Stomach (tissue), 9 donors: Measurements from ENCODE around the gene CDKL1. TPM values are rescaled to one million over a fixed set of nuclear protein-coding genes. Genes with fewer than 3 reads are reported as not detected.
A peak's percentile ranks its signal among the peaks of the same experiment; 100 is the strongest.
"Not testable (repeated sequence)": the region's sequence is repeated elsewhere in the genome, so short reads cannot be mapped to it uniquely, and the experiment has no call there.

Experiments
- DNase-seq, 2 donors: peaks; one replicate each; pipeline versions ENCODE4 v3.0.0 to v3.0.0-alpha.2; 2013 to 2019
- H3K27ac ChIP-seq, 5 donors: fragments of 200-600 bp in 4 of 5; sonication (generic) in 4 of 5; one replicate each; pipeline ENCODE4 v1.5.1; 2013 to 2019; ENCODE audit warnings: mild to moderate bottlenecking in 1 of 5, moderate library complexity in 1 of 5
- H3K27me3 ChIP-seq, 3 donors: fragments of 200-600 bp; sonication (generic); one replicate each; pipeline ENCODE4 v1.5.1; 2017 to 2019; ENCODE audit warnings: mixed run types in 1 of 3
- H3K36me3 ChIP-seq, 4 donors: fragments of 200-600 bp; sonication (generic); 1 replicate in 3 of 4; 2 replicates in 1 of 4; pipeline ENCODE4 v1.5.1; 2016 to 2019
- H3K4me1 ChIP-seq, 4 donors: fragments of 200-600 bp; sonication (generic); one replicate each; pipeline ENCODE4 v1.5.1; 2016 to 2019
- H3K4me3 ChIP-seq, 4 donors: fragments of 200-600 bp; sonication (generic) in 3 of 4; one replicate each; pipeline ENCODE4 v1.5.1; 2016 to 2019; ENCODE audit warnings: mild to moderate bottlenecking in 1 of 4
- H3K9me3 ChIP-seq, 4 donors: fragments of 200-600 bp; sonication (generic); one replicate each; pipeline ENCODE4 v1.5.1; 2016 to 2019
- EP300 ChIP-seq: sonication (generic); formaldehyde crosslinking; IDR thresholded peaks from one replicate; pipeline ENCODE4 v1.6.1; 2017; ENCODE audit warnings: antibody characterized with exemption
- POLR2A ChIP-seq, 4 donors: fragments of 450-650 bp; IDR thresholded peaks; one replicate each; pipeline ENCODE4 v1.6.1; 2016; ENCODE audit warnings: antibody characterized with exemption in 4 of 4, control low read depth in 2 of 4, mild to moderate bottlenecking in 1 of 4, moderate library complexity in 1 of 4
- POLR2AphosphoS5 ChIP-seq, 3 donors: sonication (generic); formaldehyde crosslinking; IDR thresholded peaks; one replicate each; pipeline ENCODE4 v1.6.1; 2016; ENCODE audit warnings: antibody characterized with exemption in 3 of 3
- WGBS, 5 donors: extraction: QIAGEN DNeasy Blood & Tissue Kit in 3 of 5; methylation state at CpG; one replicate each; pipeline versions ENCODE4 v1.1.5 to v1.1.7; 2013 to 2018; 5-methylcytosine and 5-hydroxymethylcytosine counted together
- intact Hi-C: fragments of 100-400 bp; cut with DNase I; formaldehyde crosslinking; loops from one replicate; pipeline ENCODE4 v1.15.1; 2023; ENCODE audit warnings: low total_unique reads
- polyA plus RNA-seq, 3 donors: library from polyadenylated mRNA; stranded (reverse); fragments of 200-250 nt; gene quantifications; one replicate each; pipeline ENCODE4 v1.2.3, GENCODE V29; 2013
- total RNA-seq, 5 donors: library from RNA; depleted of rRNA; stranded (reverse); fragments of >200 nt; gene quantifications; one replicate each; pipeline versions ENCODE4 v1.1.0 to v1.2.3, GENCODE V29; 2014 to 2016
- TF ChIP-seq, protein P1 (sequence below), 7 experiments: fragments of 450-650 bp in 4 of 7; fragments of 200-600 bp in 3 of 7; sonication (generic) in 3 of 7; IDR thresholded peaks; one replicate each; pipeline ENCODE4 v1.5.1; 2016 to 2019; ENCODE audit warnings: antibody characterized with exemption in 7 of 7, control low read depth in 2 of 7, mild to moderate bottlenecking in 1 of 7
- donor health status: healthy with polysubstance abuse.
- donor health status: Bipolar disorder and iron deficiency.
- donor health status: healthy.

CDKL1 gene
- total and polyA plus RNA-seq, 8 donors: 0.61 to 174 (median 1.4) TPM; not detected in 1

GRCh38 chr14:50319293-50319692 lies 77.4 kb downstream of the CDKL1 start:
- 75 to 86% (median 85%) methylated on average over 1 of the region's 1 CpG for WGBS, 5 donors
- intact Hi-C loops: no loop called here
- Histone ChIP-seq H3K4me1 (peaks cover 0 to 30% (median 20%) of the 10 kb centered on the region in 4 donors), H3K36me3 (peaks cover 6 to 16% (median 10%) of the 10 kb centered on the region in 4 donors), H3K27me3 (no peaks in the 10 kb centered on the region), H3K27ac (no peak overlapping the region), H3K4me3 (no peak overlapping the region), H3K9me3 (no peaks in the 10 kb centered on the region)
- DNase-seq: no peak
- no peak for TF ChIP-seq POLR2AphosphoS5 (IDR thresholded peaks at IDR 0.05)
- TF ChIP-seq, protein P1, sequence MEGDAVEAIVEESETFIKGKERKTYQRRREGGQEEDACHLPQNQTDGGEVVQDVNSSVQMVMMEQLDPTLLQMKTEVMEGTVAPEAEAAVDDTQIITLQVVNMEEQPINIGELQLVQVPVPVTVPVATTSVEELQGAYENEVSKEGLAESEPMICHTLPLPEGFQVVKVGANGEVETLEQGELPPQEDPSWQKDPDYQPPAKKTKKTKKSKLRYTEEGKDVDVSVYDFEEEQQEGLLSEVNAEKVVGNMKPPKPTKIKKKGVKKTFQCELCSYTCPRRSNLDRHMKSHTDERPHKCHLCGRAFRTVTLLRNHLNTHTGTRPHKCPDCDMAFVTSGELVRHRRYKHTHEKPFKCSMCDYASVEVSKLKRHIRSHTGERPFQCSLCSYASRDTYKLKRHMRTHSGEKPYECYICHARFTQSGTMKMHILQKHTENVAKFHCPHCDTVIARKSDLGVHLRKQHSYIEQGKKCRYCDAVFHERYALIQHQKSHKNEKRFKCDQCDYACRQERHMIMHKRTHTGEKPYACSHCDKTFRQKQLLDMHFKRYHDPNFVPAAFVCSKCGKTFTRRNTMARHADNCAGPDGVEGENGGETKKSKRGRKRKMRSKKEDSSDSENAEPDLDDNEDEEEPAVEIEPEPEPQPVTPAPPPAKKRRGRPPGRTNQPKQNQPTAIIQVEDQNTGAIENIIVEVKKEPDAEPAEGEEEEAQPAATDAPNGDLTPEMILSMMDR (IDR thresholded peaks at IDR 0.05): no peak
- TF ChIP-seq POLR2A (IDR thresholded peaks at IDR 0.05): no peak
- no peak for TF ChIP-seq EP300

- Histone ChIP-seq H3K9me3 (no peaks in the 10 kb centered on the region), H3K27me3 (no peaks in the 10 kb centered on the region), H3K27ac (no peak overlapping the region), H3K36me3 (peaks cover 0 to 7% (median 1%) of the 10 kb centered on the region in 4 donors), H3K4me1 (peaks cover 5 to 37% (median 25%) of the 10 kb centered on the region in 4 donors), H3K4me3 (no peak overlapping the region)
- DNase-seq: peak in 1 of 2 donors; percentile 64
- TF ChIP-seq, protein P1 (IDR thresholded peaks at IDR 0.05): peak in 5 of 7 experiments; percentile 36 to 62 (median 49)
- TF ChIP-seq POLR2A (IDR thresholded peaks at IDR 0.05): no peak
- intact Hi-C loops: no loop called here
- WGBS, 5 donors: 42 to 47% (median 45%) methylated on average over 4 of the region's 4 CpGs
Observed at GRCh38 chr14:50318031-50318626, 78.6 kb downstream of the CDKL1 start.

- intact Hi-C loops: loop anchor here (5.0 kb wide), 1 partner anchor 218 kb away; the partner anchor contains the start of gene MAP4K5
- not testable (repeated sequence) for DNase-seq, H3K4me3 ChIP-seq, H3K36me3 ChIP-seq, H3K9me3 ChIP-seq, H3K27me3 ChIP-seq, H3K27ac ChIP-seq
- peaks cover 8 to 39% (median 30%) of the 10 kb centered on the region in 4 donors for H3K4me1 ChIP-seq
- WGBS, 5 donors: 91 to 100% (median 98%) methylated on average over 3 of the region's 3 CpGs
Observed at GRCh38 chr14:50314098-50314497, 82.6 kb downstream of the CDKL1 start.

- Histone ChIP-seq H3K4me3 (peak overlapping the region; percentile 78 to 87 (median 80)), H3K4me1 (peaks cover 8 to 31% (median 27%) of the 10 kb centered on the region in 4 donors), H3K27me3 (no peaks in the 10 kb centered on the region), H3K9me3 (no peaks in the 10 kb centered on the region), H3K36me3 (peaks cover 0 to 3% (median 0%) of the 10 kb centered on the region in 4 donors), H3K27ac (peak overlapping the region; percentile 90 to 98 (median 95))
- TF ChIP-seq POLR2A (IDR thresholded peaks at IDR 0.05) (no peak), POLR2AphosphoS5 (IDR thresholded peaks at IDR 0.05) (no peak)
- 1 to 4% (median 2%) methylated on average over 16 to 18 of the region's 18 CpGs for WGBS, 5 donors
- no peak for DNase-seq
- intact Hi-C loops: loop anchor here (5.0 kb wide), 1 partner anchor 220 kb away; the partner anchor contains the start of gene MAP4K5
Observed at GRCh38 chr14:50312734-50313054, 84.0 kb downstream of the CDKL1 start.

- WGBS, 5 donors: 0% methylated on average over 14 to 83 of the region's 83 CpGs
- intact Hi-C loops: loop anchor here (5.0 kb wide), 1 partner anchor 220 kb away; the partner anchor contains the start of gene MAP4K5
Observed at GRCh38 chr14:50311972-50312733, 84.5 kb downstream of the CDKL1 start, which contains the start of the genes DMAC2L and L2HGDH. Gene DMAC2L, plus strand, starts transcription at chr14:50312324. Its CDS starts 9,164 bp downstream, at chr14:50321488. Gene L2HGDH, minus strand, starts transcription at chr14:50312229. Its CDS starts 79 bp downstream, at chr14:50312150.

More at GRCh38 chr14:50311972-50312733, 84.5 kb downstream of the CDKL1 start, which contains the start of the genes DMAC2L and L2HGDH:
- Histone ChIP-seq H3K27ac (peak within 1 kb of the TSS; percentile 90 to 98 (median 95)), H3K36me3 (peaks cover 0 to 3% (median 0%) of the 10 kb centered on the region in 4 donors), H3K4me3 (peak within 1 kb of the TSS; percentile 78 to 87 (median 80)), H3K4me1 (peaks cover 8 to 26% (median 24%) of the 10 kb centered on the region in 4 donors), H3K27me3 (no peaks in the 10 kb centered on the region), H3K9me3 (no peaks in the 10 kb centered on the region)
- TF ChIP-seq EP300 (no peak), POLR2A (IDR thresholded peaks at IDR 0.05) (peak in 2 of 4 donors; percentile 12 to 41), POLR2AphosphoS5 (IDR thresholded peaks at IDR 0.05) (peak; percentile 43 to 92 (median 90))
- TF ChIP-seq, protein P1 (IDR thresholded peaks at IDR 0.05): no peak
- peak; percentile 94 to 98 for DNase-seq
